Endothelial cell (in vitro differentiated cells): Measurements from ENCODE around the gene NFKBIE. TPM values are rescaled to one million over a fixed set of nuclear protein-coding genes. Genes with fewer than 3 reads are reported as not detected.

ENCODE experiments used
- DNase-seq: peaks from one replicate; pipeline ENCODE4 v3.0.0; 2021; ENCODE audit warnings: low spot score
- H3K27ac Mint-ChIP-seq: one replicate; pipeline ENCODE4 v1.8.0; 2021; ENCODE audit warnings: mixed read lengths, inconsistent platforms; ENCODE audit not compliant: unreplicated experiment
- H3K27me3 Mint-ChIP-seq: one replicate; pipeline ENCODE4 v1.8.0; 2021; ENCODE audit warnings: mild to moderate bottlenecking, moderate library complexity, mixed read lengths, inconsistent platforms; ENCODE audit not compliant: unreplicated experiment
- H3K36me3 Mint-ChIP-seq: one replicate; pipeline ENCODE4 v1.8.0; 2021; ENCODE audit warnings: mild to moderate bottlenecking, low read depth, mixed read lengths, inconsistent platforms; ENCODE audit not compliant: unreplicated experiment
- H3K4me1 Mint-ChIP-seq: one replicate; pipeline ENCODE4 v1.8.0; 2021; ENCODE audit warnings: mild to moderate bottlenecking, mixed read lengths, inconsistent platforms; ENCODE audit not compliant: unreplicated experiment
- H3K4me3 Mint-ChIP-seq: one replicate; pipeline ENCODE4 v1.8.0; 2021; ENCODE audit warnings: mild to moderate bottlenecking, mixed read lengths, inconsistent platforms; ENCODE audit not compliant: unreplicated experiment
- H3K9me3 Mint-ChIP-seq: one replicate; pipeline ENCODE4 v1.8.0; 2021; ENCODE audit warnings: mixed read lengths, inconsistent platforms; ENCODE audit not compliant: unreplicated experiment
- CTCF ChIP-seq: fragments of 200-600 bp; sonication (generic); IDR thresholded peaks from one replicate; pipeline ENCODE4 v1.5.0; 2021; ENCODE audit warnings: antibody characterized with exemption; ENCODE audit not compliant: unreplicated experiment
- total RNA-seq: library from RNA; stranded (reverse); fragmentation: NEBNext Ultra II Directional; extraction: Animal tissue kit (Norgen Biotek cat#: 25700); gene quantifications from one replicate; pipeline ENCODE4 v1.2.1, GENCODE V29; 2021; ENCODE audit not compliant: unreplicated experiment

Gene NFKBIE
- total RNA-seq, 1 donor from 2014 or later = 16.7 TPM

- Mint-ChIP-seq H3K9me3 (no peaks in the 10 kb centered on the region), H3K27ac (no peak overlapping the region), H3K36me3 (no peaks in the 10 kb centered on the region), H3K27me3 (peaks cover 1% of the 10 kb centered on the region), H3K4me1 (peaks cover 23% of the 10 kb centered on the region), H3K4me3 (no peak overlapping the region)
- no peak for DNase-seq
- no peak for TF ChIP-seq CTCF
These were observed 51.0 kb downstream of the NFKBIE start for GRCh38 chr6:44214307-44214706.

- no peak for TF ChIP-seq CTCF
These were observed 54.1 kb downstream of the NFKBIE start for GRCh38 chr6:44211284-44211683.

More at GRCh38 chr6:44211284-44211683, 54.1 kb downstream of the NFKBIE start:
- Mint-ChIP-seq H3K4me1 (peaks cover 21% of the 10 kb centered on the region), H3K4me3 (no peak overlapping the region), H3K27ac (no peak overlapping the region), H3K9me3 (no peaks in the 10 kb centered on the region), H3K27me3 (peaks cover 2% of the 10 kb centered on the region), H3K36me3 (no peaks in the 10 kb centered on the region)
- no peak for DNase-seq

Other genes starting within 250 kb of the NFKBIE start
- gene MRPL14, start 138.1 kb downstream of the NFKBIE start, total RNA-seq = 30.3 TPM
- 33.4 TPM for gene TMEM63B, start 138.0 kb downstream of the NFKBIE start, total RNA-seq
- gene CAPN11, start 106.7 kb downstream of the NFKBIE start, total RNA-seq = 2.3 TPM
- gene MYMX, start 48.6 kb downstream of the NFKBIE start, total RNA-seq = 11.2 TPM
- gene SLC29A1, start 42.0 kb downstream of the NFKBIE start, total RNA-seq = 142 TPM
- 962 TPM for gene HSP90AB1, start 18.4 kb downstream of the NFKBIE start, total RNA-seq
- 31.8 TPM for gene SLC35B2, start 8.0 kb downstream of the NFKBIE start, total RNA-seq
- 0.28 TPM for gene TMEM151B, start 4.9 kb upstream of the NFKBIE start, total RNA-seq
- 16.0 TPM for gene AARS2, start 47.8 kb upstream of the NFKBIE start, total RNA-seq
- gene SPATS1, start 77.1 kb upstream of the NFKBIE start, total RNA-seq = not detected
- gene CDC5L, start 122.2 kb upstream of the NFKBIE start, total RNA-seq = 17.3 TPM